Activated naive CD4-positive, alpha-beta T cell treated with anti-CD3 and anti-CD28 coated beads, Interleukin-2, amount 50 U/mL, for 72 hours (primary cell): ENCODE data around the gene MAMSTR. TPM values are rescaled to one million over a fixed set of nuclear protein-coding genes. Genes with fewer than 3 reads are reported as not detected.
A peak's percentile ranks its signal among the peaks of the same experiment; 100 is the strongest.
"Not testable (repeated sequence)": the region's sequence is repeated elsewhere in the genome, so short reads cannot be mapped to it uniquely, and the experiment has no call there.

ENCODE experiments used
- ATAC-seq, 2 donors: fragments of 150-1000 bp; cut with Tn5 transposase; 2 replicates each; pipeline ENCODE4 v1.10.0; 2021; ENCODE audit warnings: mild to moderate bottlenecking in 2 of 2, moderate library complexity in 2 of 2
- DNase-seq, 2 donors: peaks; one replicate each; pipeline ENCODE4 v3.0.0; 2021 to 2022; ENCODE audit warnings: low spot score in 2 of 2
- H3K27ac Mint-ChIP-seq, 2 donors: one replicate each; pipeline ENCODE4 v1.8.0; 2022; ENCODE audit warnings: mild to moderate bottlenecking in 2 of 2, mixed read lengths in 2 of 2
- H3K36me3 Mint-ChIP-seq, 2 donors: one replicate each; pipeline ENCODE4 v1.8.0; 2022; ENCODE audit warnings: mixed read lengths in 2 of 2
- H3K9me3 Mint-ChIP-seq, 2 donors: one replicate each; pipeline ENCODE4 v1.8.0; 2022; ENCODE audit warnings: mixed read lengths in 2 of 2
- total RNA-seq, 2 donors: library from RNA; stranded (reverse); gene quantifications; one replicate each; pipeline ENCODE4 v1.2.3, GENCODE V29; 2022

MAMSTR gene
- total RNA-seq, 2 donors from 2014 or later = 1.1 to 1.4 TPM

DNA sequence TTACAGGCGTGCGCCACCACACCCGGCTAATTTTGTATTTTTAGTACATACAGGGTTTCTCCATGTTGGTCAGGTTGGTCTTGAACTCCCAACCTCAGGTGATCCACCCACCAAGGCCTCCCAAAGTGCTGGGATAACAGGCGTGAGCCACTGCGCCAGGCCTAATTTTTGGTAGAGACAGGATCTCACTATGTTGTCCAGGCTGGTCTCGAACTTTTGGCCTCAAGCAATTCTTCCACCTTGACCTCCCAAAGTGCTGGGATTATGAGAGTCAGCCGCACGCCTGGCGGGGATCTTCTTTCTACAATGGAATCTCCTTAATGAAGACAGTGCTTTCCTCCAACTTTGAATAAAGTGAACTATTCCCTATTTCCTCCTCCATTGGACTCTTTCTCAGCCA, 15.1 kb upstream of the MAMSTR start:
- Mint-ChIP-seq H3K36me3 (no peaks in the 10 kb centered on the region), H3K27ac (no peak overlapping the region), H3K9me3 (no peaks in the 10 kb centered on the region)
- ATAC-seq = no peak
- DNase-seq = no peak

DNA sequence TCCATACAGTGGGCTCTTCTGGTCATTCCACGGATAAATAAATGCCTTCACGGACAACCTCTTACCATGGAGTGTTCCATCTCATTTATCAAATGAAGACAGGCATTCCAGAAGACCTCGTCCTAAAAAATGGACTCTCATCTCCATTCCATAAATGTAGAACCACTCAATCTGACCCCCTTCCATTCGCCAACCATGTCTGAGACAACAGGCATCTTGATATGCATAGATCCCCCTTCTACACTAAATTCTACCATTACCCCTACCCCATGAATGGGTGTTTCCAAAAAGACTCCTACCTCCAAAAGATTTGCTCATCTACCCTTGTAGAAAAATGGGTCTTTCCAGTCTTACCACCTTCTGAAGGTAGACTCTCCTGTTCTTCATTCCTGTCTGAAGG, 11.9 kb upstream of the MAMSTR start:
- Mint-ChIP-seq H3K27ac (no peak overlapping the region), H3K36me3 (peaks cover 6 to 9% of the 10 kb centered on the region in 2 donors), H3K9me3 (peaks cover 3 to 7% of the 10 kb centered on the region in 2 donors)
- ATAC-seq (no peak), DNase-seq (no peak)

DNA sequence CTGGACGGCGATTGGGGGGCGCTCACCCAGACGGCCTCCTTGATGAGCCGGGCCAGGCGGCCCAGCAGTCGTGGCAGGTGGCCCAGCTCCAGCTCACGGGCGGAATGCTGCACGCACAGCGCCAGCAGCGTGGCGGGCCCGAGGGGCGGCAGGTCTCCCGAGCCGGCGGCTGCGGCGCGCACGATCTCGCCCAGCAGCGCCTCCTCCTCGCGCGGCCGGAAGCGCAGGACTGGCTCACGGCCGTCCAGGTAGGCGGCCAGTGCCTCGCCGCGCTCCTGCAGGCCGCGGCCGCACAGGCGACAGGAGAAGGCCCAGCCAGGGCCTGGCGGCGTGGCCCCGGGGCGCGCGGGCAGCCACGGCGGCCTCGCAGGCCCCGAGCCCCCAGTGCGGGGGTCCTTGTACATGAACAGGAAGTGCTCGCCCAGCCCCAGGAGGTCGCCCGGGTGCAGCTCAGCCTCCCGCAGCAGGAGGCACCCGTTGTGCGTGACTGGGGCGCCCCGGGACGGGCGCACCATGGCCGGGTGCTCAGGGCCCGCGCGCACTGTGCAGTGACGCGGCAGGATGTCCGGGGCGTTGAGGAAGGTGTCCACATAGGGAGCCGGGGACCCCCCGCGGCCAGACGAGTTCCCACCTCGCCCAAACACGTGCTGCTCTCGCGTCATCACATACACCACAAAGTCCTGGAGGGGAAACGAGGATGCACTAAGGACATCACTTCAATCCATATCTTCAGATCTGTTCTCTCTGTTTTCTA, 9.6 kb upstream of the MAMSTR start:
- Mint-ChIP-seq H3K9me3 (peaks cover 16 to 18% of the 10 kb centered on the region in 2 donors), H3K27ac (no peak overlapping the region), H3K36me3 (peaks cover 19 to 26% of the 10 kb centered on the region in 2 donors)
- ATAC-seq = no peak
- DNase-seq = no peak

DNA sequence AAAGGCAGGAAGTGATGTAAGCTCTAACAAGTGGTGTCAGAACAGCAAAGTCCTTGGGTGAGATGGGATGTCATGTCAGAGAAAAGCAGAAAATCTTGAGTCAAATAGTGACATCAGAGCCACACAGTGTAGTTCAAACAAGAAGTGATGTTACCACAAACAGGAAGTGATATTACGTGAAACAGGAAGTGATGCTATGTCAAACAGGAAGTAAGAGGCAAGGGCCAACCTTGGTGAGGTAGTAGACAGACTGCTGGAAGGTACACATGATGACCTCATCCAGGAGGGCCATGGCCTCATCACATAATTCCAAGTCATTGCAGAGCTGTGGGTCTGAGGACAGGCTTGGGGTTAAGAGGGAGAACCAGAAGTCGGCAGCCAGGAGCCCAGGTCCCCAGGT, 7.0 kb upstream of the MAMSTR start:
- Mint-ChIP-seq H3K9me3 (peaks cover 16 to 18% of the 10 kb centered on the region in 2 donors), H3K36me3 (peaks cover 19 to 26% of the 10 kb centered on the region in 2 donors), H3K27ac (peak overlapping the region; percentile 5 to 36)
- DNase-seq (no peak), ATAC-seq (peak in 1 of 2 donors; percentile 57)

DNA sequence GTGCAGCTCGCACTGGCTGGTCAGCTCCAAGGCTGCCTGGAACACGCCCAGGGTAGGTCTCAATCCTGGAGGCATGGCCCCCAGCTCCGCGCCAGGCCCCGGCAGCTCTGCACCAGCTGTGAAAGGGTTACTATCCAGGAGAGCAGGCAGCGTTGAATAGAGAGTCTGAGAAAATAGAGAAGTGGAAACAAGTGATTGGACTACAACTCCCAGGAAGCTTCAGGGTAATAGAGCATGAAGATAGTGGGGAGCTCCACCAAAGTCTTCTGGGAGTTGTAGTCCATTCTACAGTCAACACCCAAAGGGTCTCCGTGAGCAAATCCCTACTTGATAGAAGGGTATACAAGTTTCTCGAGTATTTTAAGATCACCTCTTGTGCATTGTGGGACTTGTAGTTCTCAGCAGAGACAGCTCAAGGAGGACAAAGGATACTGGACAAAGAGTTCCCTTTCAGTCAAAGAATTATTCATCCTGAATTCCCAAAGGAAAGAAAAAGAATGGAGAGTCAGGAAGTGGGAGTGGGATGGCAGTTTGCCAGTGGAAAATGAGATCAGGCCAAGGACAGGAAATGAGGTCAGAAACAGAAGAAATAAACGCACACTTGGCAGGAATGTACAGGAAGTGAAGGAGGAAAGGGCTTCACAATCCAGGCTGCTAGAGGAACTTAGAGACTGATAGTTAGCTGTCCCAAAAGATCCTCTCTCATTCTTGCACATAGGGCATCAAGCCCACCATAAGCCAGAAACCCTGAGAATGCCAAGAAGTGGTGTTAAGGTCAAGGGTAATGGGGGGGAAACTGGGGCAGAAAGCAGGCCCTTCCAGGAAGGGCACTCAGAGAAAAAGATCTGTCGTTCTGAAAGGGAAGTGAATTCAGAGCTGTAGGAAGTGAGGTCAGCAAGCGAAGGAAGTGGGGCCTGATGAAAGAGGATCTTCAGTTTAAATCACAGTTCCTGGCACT, 5.5 kb upstream of the MAMSTR start:
- peak in 1 of 2 donors; percentile 46 for ATAC-seq
- no peak for DNase-seq
- H3K36me3 Mint-ChIP-seq = peaks cover 19 to 26% of the 10 kb centered on the region in 2 donors
- H3K27ac Mint-ChIP-seq = peak overlapping the region; percentile 81 to 85
- peaks cover 16 to 18% of the 10 kb centered on the region in 2 donors for H3K9me3 Mint-ChIP-seq

DNA sequence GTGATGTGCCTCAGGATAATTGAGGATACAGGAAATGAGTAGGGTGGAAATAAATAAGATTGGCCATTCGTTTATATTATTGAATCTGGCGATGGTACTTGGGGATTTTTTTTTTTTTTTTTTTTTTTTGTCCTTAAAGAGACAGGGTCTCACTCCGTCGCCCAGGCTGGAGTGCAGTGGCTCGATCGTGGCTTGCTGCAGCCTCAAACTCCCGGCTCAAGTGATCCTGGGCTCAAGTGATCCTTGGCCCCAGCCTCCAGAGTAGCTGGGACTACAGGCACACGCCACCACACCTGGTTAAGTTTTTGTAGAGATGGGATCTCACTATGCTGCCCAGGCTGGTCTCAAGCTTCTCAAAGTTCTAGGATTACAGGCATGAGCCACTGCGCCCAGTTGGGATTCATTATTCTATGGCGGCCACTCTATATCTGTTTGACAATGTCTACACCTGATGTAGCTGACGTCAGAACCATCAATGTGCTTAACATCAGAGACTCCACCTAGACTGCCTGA, 2.7 kb upstream of the MAMSTR start:
- no peak for ATAC-seq
- Mint-ChIP-seq H3K9me3 (peaks cover 16 to 18% of the 10 kb centered on the region in 2 donors), H3K27ac (no peak overlapping the region), H3K36me3 (peaks cover 19 to 25% of the 10 kb centered on the region in 2 donors)
- no peak for DNase-seq

DNA sequence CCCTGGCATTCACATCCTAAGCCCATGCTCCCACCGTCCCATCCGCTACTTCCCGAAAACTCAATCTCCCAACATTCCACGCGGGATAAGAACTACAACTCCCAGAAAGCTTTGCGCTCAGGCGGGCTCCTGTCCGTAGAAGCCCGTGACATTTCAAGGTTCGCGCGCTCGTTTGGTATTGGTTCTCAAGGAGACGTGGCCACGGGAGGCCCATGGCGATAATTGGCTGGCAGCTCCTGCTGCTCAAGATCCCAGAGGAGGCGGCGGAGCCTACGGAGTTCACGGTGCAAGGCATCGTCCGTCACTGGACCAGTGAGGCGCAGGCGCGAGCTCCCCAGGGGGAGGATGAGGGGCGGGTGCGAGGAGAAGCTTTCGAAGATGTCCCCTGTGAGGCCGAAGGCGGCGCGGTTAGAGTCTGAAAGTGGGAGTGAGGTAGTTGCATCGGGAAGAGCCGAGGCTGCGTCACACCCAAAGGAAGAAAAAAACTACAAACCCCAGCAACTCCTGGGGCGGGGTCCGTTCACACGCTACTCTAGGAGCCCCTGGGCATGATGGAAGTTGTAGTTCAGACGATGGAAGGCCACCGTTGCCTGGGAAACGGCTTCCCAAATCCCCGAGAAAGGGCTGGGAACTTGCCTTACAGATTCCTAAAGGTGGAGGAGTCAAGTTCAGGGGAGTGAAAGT, 1.2 kb upstream of the MAMSTR start:
- Mint-ChIP-seq H3K9me3 (peaks cover 8 to 9% of the 10 kb centered on the region in 2 donors), H3K36me3 (peaks cover 8 to 13% of the 10 kb centered on the region in 2 donors), H3K27ac (peak overlapping the region; percentile 91 to 99)
- DNase-seq (peak; percentile 88 to 95), ATAC-seq (peak; percentile 97 to 99)

DNA sequence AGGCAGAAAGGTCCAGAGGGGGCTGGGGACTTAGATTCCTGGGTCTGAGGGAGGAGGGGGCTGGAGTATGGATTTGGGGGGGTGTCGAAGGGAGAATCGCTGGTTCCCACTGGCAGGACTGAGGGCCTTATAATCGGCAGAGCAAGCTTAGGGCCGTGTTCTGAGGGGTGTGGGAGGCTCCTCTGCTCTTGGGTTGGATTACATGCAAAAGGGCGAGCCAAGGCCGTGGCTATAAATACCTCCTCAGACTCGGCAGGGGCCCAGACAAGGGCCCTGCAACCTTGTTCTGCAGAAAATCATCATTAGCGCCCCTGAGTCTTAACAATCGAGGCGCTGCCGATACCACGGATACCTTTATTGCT, 707 bp upstream of the MAMSTR start:
- DNase-seq = no peak
- Mint-ChIP-seq H3K27ac (peak overlapping the region; percentile 91 to 99), H3K36me3 (peaks cover 5 to 7% of the 10 kb centered on the region in 2 donors), H3K9me3 (peaks cover 4 to 5% of the 10 kb centered on the region in 2 donors)
- ATAC-seq = no peak

DNA sequence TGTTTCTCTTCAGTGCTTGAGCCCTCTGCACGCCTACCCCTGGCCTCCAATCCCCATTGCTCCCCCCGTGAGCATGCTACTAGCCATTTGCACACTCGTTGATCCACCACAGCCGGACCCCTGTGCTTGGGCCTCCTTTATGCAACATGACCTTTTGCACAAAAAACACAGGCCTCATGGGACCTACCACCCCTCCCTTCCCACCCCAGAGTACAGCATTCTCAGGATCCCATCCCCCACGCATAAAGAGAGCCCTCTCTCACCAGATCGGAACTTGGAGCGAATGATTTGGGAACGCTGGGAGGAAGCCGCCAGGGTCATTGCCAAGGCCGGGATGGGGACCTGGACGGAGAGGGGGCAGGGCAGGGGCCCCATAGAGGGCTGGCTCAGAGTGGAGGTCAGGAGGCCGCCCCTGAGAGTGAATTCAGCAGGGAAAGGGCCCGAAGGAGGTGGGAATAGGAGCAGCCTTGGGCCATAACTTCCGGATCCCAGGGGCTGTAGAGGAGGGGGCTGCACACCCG, 754 bp downstream of the MAMSTR start:
- Mint-ChIP-seq H3K27ac (peak overlapping the region in 1 of 2 donors; percentile 54), H3K36me3 (no peaks in the 10 kb centered on the region), H3K9me3 (no peaks in the 10 kb centered on the region)
- ATAC-seq (no peak), DNase-seq (no peak)

DNA sequence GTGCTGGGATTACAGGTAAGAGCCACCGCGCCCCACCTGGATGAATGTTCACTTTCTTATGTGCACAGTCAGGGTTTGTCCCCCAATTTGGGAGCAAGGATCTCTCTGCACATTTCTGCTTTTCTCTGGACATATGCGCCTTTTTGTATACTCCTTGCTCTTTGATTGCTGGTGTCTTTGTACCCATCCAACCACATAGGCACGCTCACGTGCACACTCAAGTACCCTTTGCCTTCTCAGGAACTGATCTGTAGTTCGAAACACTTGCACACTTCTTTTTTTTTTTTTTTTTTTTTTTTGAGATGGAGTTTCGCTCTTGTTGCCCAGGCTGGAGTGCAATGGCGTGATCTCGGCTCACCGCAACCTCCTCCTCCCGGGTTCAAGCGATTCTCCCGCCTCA, 1.4 kb downstream of the MAMSTR start:
- H3K9me3 Mint-ChIP-seq, DNase-seq, H3K27ac Mint-ChIP-seq, ATAC-seq, H3K36me3 Mint-ChIP-seq: not testable (repeated sequence)

DNA sequence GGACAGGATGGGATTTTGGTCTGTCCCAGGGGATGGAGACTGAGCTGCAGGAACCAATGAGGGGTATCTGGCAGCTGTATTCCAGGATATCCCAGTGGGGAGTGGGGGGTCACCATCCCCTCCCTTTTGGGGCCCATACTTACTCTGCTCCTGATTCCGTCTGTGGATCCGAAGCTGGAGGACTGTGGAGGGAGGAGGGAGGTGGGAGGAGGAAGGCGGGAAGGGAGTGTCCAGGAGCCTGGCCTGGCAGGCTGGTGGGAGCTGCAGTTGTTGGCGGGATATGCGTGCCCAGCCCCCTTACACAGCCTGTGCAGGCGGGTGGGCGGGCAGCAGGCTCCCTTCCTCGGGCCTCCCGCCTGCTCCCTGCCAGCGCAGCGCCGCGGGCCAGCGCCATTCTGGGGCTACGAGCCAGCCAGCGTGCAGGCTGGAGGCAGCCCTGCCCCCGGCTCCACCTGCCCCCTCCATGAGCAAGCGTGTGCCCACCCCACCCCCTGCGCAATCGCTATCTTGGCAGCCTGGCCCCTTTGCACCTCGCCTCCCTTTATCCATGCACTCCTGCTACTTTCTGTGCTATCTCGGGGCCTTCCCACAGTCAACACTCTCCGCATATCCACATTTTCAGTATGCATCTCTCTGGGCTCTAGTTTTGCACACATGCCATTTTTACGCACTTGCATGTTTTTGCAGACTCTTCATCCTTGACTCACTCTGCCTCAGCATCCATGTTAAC, 2.8 kb downstream of the MAMSTR start:
- Mint-ChIP-seq H3K36me3 (peaks cover 0 to 9% of the 10 kb centered on the region in 2 donors), H3K9me3 (no peaks in the 10 kb centered on the region), H3K27ac (no peak overlapping the region)
- ATAC-seq (no peak), DNase-seq (no peak)

DNA sequence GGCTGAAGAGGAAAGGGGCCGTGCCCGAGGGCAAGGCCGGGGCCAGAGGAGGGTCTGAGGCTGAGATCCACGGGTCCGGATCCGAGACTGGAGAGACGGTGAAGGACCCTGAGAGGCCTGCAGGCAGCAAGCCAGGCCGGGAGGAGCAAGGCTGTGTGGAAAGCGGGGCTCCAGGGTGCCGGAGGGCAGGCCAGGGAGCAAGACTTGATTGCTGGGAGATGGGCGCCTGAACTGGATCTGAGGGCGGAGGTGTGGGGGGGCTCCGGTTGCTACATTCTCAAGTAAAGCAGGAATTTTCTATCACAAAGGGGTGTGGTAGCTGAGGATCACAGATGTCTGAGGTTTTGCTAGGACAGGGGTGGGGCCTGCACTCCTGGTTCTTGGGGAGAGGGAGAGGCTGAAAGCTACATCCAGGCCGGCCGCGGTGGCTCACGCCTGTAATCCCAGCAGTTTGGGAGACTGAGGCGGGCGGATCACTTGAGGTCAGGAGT, 3.8 kb downstream of the MAMSTR start:
- ATAC-seq (no peak), DNase-seq (no peak)
- H3K36me3 Mint-ChIP-seq = peaks cover 6 to 17% of the 10 kb centered on the region in 2 donors
- H3K27ac Mint-ChIP-seq = peak overlapping the region in 1 of 2 donors; percentile 84
- no peaks in the 10 kb centered on the region for H3K9me3 Mint-ChIP-seq

DNA sequence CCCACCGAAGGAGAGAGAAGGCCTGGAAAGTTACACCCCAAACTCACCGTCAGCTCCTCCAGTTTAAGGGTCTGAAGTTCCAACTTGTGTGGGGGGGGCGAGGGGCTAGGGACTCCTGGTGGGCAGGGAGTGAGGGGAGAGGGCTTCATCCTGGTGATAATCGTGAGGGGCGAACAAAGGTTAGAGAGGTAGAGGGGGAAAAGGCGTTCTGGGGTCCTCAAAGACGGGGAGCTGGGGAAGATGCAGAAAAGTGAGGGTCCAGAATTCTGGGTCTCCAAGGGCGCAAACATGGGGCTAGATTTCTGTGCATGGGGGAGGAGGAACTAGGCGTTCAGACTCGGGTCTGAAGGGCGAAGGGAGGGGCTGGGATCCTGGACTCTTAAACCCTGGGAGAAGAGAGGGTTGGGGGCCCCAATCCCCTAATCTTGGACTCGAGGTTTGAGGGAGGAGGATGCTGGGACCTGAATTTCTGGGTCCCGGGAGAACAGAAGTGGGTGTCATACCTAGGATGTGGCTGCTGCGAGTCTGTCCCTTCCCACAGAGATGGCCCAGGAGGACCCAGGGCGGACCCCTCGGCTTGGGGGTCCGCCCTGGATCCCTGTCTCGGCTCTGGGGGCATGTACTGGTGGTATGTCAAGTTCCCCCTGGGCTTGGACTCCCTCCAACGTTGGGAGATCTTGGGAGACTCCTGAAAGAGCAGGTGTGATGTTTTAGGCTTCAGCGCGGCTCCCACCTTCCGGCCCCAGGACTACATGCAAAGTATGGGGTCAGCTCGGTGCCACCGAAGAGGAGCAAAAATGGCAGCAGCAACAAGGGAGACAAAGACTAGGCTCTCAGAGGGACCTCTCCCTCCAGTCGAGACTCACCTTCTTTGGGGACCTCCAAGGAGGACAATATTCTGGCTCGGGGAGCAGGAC, 4.5 kb downstream of the MAMSTR start:
- ATAC-seq = no peak
- H3K27ac Mint-ChIP-seq = peak overlapping the region; percentile 84 to 94
- H3K9me3 Mint-ChIP-seq = no peaks in the 10 kb centered on the region
- DNase-seq = no peak
- H3K36me3 Mint-ChIP-seq = peaks cover 6 to 19% of the 10 kb centered on the region in 2 donors

DNA sequence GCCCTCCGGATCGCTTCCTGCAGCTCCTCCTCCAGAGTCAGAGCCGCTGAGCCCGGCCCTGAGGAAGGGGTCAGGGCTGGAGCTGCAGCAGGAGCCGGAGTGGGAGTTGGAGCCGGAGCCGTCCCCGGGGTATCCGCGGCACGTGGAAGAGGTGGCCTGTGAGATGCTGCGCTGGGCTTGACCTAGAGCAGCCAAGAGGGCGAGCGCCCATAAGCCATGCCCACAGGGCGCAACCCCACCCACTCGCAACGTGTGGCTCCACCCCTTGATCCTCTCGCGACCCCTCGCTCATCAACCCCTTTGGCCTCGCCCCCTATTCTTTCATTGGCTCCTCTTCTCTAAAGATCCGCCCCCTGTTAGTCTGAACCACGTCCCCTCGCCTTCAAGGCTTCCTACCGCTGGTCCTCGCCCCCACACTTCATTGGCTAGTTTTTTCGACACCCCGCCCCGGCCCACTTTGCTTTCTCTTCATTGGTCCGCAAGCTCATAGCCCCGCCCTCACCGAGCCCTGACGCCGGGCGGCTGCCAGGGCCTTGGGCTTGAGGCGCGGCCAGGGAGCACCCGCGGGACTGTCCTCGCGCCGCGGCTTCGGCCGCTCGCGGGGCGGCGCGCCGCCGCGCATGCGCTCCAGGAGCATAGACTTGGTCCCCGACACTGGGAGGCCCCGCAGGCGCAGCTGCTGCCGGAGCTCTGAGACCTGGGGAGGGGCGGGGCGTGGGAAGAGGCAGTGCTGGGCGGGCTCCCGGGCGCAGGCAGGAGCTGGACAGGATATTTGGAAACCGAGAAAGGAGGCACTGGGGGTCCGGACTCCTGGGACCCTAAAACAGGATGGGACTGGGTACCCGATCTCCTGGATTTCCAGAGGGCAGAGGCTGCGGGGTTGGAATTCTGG, 5.4 kb downstream of the MAMSTR start:
- Mint-ChIP-seq H3K36me3 (peaks cover 6 to 19% of the 10 kb centered on the region in 2 donors), H3K9me3 (no peaks in the 10 kb centered on the region), H3K27ac (peak overlapping the region; percentile 84 to 94)
- DNase-seq = peak; percentile 98 to 100
- ATAC-seq = peak; percentile 93 to 94
